ENCODE results near the gene MIR17HG. TPM values are rescaled to one million over a fixed set of nuclear protein-coding genes. Genes with fewer than 3 reads are reported as not detected.

The MIR17HG gene
- total RNA-seq, 1 experiment from 2014 or later = 15.8 TPM

DNA sequence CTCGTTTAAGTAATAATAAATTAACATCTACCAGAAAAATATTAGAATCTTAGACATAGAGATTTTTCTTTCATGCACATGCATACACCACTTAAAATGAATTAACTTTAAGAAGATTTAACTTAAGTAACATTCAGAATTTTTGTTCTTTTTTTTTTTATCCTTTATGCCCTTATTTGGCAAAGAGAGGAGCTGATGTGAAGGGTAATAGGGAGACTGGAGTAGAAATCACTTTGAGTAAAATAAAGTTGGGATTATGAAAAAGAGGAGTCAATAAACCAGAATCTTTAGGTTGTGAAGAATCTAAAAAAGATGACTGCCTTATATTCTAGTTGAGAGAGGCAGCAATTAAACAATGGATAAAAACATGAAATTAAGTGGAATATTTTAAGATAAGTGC, 18.8 kb upstream of the MIR17HG start:
- intact Hi-C loops (cut with micrococcal nuclease; ENCODE audit: unreplicated experiment) = no loop called here
- no TSS peak for BruUV-seq (replicated peaks)

DNA sequence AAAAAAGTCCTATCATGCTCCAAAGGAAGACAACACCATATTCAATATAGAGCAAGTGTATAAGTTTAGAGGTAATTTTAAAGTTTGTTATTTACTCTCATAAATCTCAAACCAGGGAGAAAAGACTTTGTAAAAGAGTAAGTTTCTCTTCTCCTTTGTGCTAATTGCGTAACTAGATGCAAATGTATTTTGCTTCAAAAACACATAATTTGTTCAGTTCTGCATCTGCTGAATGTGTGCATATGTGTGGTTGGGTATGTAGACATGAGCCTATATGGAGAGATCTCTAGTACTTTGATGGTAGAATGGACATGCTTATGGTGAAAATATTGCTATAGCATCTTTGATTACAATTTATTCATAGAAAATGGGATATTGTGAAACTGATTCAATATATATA, 17.8 kb upstream of the MIR17HG start:
- DNase-seq (ENCODE audit: low spot score) = no peak
- Histone ChIP-seq H3K36me3 (ENCODE audit: insufficient read depth, low read length, poor library complexity, severe bottlenecking) (no peaks in the 10 kb centered on the region), H3K27me3 (replicated peaks; ENCODE audit: insufficient read depth, low read depth, low read length, poor library complexity) (peaks cover 28% of the 10 kb centered on the region), H3K9me3 (ENCODE audit: low read depth, low read length, poor library complexity, severe bottlenecking) (no peaks in the 10 kb centered on the region), H3K27ac (ENCODE audit: low read depth, low read length, poor library complexity, severe bottlenecking) (no peak overlapping the region), H3K4me1 (ENCODE audit: insufficient read depth, low read length, poor library complexity, severe bottlenecking) (no peaks in the 10 kb centered on the region), H3K4me3 (ENCODE audit: low read depth, low read length, poor library complexity, severe bottlenecking) (no peak overlapping the region)
- ChIA-PET CTCF (no interaction called here), POLR2A (ENCODE audit: low non-redundant PET) (no interaction called here)
- no TSS peak for BruUV-seq (replicated peaks)
- TF ChIP-seq CTCF (conservative IDR thresholded peaks at IDR 0.05; ENCODE audit: low read depth, low read length) = no peak
- no peak for TF ChIP-seq EZH2 (IDR thresholded peaks at IDR 0.05; ENCODE audit: borderline replicate concordance, low read depth, low read length, poor library complexity, severe bottlenecking)
- intact Hi-C loops (cut with micrococcal nuclease; ENCODE audit: unreplicated experiment) = no loop called here

More for the DNA sequence above, 18.8 kb upstream of the MIR17HG start:
- TF ChIP-seq CTCF (conservative IDR thresholded peaks at IDR 0.05; ENCODE audit: low read depth, low read length) (no peak), EZH2 (IDR thresholded peaks at IDR 0.05; ENCODE audit: borderline replicate concordance, low read depth, low read length, poor library complexity, severe bottlenecking) (no peak)
- ChIA-PET POLR2A (ENCODE audit: low non-redundant PET) (no interaction called here), CTCF (no interaction called here)
- no peaks in the 10 kb centered on the region for H3K36me3 ChIP-seq (ENCODE audit: insufficient read depth, low read length, poor library complexity, severe bottlenecking)
- peaks cover 28% of the 10 kb centered on the region for H3K27me3 ChIP-seq (replicated peaks; ENCODE audit: insufficient read depth, low read depth, low read length, poor library complexity)
- DNase-seq (ENCODE audit: low spot score) = no peak
- no peak overlapping the region for H3K4me3 ChIP-seq (ENCODE audit: low read depth, low read length, poor library complexity, severe bottlenecking)
- no peak overlapping the region for H3K27ac ChIP-seq (ENCODE audit: low read depth, low read length, poor library complexity, severe bottlenecking)
- no peaks in the 10 kb centered on the region for H3K9me3 ChIP-seq (ENCODE audit: low read depth, low read length, poor library complexity, severe bottlenecking)
- H3K4me1 ChIP-seq (ENCODE audit: insufficient read depth, low read length, poor library complexity, severe bottlenecking) = no peaks in the 10 kb centered on the region

DNA sequence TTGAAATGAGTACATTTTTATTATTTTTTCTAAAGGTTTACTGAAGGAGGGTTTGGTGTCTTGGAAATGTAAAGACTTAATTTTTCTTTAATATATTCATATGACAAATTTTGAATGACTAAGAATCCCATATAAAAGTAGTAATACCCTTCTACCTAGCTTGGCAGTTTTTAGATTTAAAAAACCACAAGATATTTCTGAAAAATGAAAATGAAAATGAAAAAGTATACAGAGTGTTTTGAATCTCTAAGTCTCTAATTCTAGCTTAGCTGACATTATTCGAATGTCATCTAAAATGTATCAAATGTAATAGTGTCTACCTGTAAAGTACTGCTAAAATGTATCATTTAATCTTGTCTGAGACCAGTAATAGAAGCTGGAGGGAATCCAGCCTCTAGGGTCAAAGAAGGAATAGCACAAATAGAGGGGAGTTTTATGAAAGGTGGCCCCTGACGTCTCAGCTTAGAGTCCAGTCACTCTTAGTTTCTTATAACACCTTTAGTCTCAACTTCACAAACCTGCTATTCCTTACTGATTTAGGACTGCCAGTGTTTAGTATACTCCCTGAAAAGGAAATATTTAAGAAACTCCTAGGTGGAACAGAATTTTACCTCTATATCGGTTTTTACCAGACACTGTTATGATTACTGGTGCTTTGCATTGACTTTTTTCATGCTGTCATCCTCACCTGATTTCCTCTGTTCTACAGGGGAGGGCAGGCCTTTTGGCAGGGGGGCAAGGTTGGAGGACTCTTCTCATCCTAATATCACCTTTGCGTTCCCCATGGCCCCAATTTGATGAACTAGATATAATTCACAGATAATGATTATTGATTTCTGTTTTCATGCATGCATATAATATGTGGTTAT, 16.2 kb upstream of the MIR17HG start:
- Histone ChIP-seq H3K27ac (ENCODE audit: low read depth, low read length, poor library complexity, severe bottlenecking) (no peak overlapping the region), H3K27me3 (replicated peaks; ENCODE audit: insufficient read depth, low read depth, low read length, poor library complexity) (peaks cover 30% of the 10 kb centered on the region), H3K4me3 (ENCODE audit: low read depth, low read length, poor library complexity, severe bottlenecking) (no peak overlapping the region), H3K36me3 (ENCODE audit: insufficient read depth, low read length, poor library complexity, severe bottlenecking) (no peaks in the 10 kb centered on the region), H3K4me1 (ENCODE audit: insufficient read depth, low read length, poor library complexity, severe bottlenecking) (no peaks in the 10 kb centered on the region), H3K9me3 (ENCODE audit: low read depth, low read length, poor library complexity, severe bottlenecking) (no peaks in the 10 kb centered on the region)
- ChIA-PET POLR2A (ENCODE audit: low non-redundant PET) (no interaction called here), CTCF (no interaction called here)
- intact Hi-C loops (cut with micrococcal nuclease; ENCODE audit: unreplicated experiment) = no loop called here
- no peak for DNase-seq (ENCODE audit: low spot score)
- no TSS peak for BruUV-seq (replicated peaks)
- TF ChIP-seq CTCF (conservative IDR thresholded peaks at IDR 0.05; ENCODE audit: low read depth, low read length) = no peak
- no peak for TF ChIP-seq EZH2 (IDR thresholded peaks at IDR 0.05; ENCODE audit: borderline replicate concordance, low read depth, low read length, poor library complexity, severe bottlenecking)

Data from A673 (cell line).